Naive thymus-derived CD8-positive, alpha-beta T cell (primary cell): ENCODE measurements around the gene WNK3. TPM values are rescaled to one million over a fixed set of nuclear protein-coding genes. Genes with fewer than 3 reads are reported as not detected.

ENCODE experiments used
- ATAC-seq, 2 donors: fragments of 150-1000 bp; cut with Tn5 transposase in 1 of 2; sonication (Bioruptor Pico), chemical (Tn5 transposase) in 1 of 2; 1 replicate in 1 of 2; 2 replicates in 1 of 2; pipeline ENCODE4 v1.10.0; 2021; ENCODE audit warnings: mild to moderate bottlenecking in 2 of 2, moderate library complexity in 2 of 2
- POLR2A ChIA-PET: fragments of 350-600 bp; sonication (Branson Sonifier 250); formaldehyde crosslinking; loops from one replicate; lab custom pipeline; 2021; ENCODE audit warnings: antibody characterized with exemption; lab: Charles Lee
- DNase-seq, 10 donors: peaks; one replicate each; pipeline versions ENCODE4 v3.0.0 to v3.0.0-alpha.2; 2020 to 2022
- H3K27ac Mint-ChIP-seq, 10 donors: one replicate each; pipeline ENCODE4 v1.8.0; 2020 to 2022; ENCODE audit warnings: mild to moderate bottlenecking in 10 of 10, mixed read lengths in 10 of 10, moderate library complexity in 4 of 10, inconsistent platforms in 1 of 10
- H3K27me3 Mint-ChIP-seq, 5 donors: one replicate each; pipeline ENCODE4 v1.8.0; 2021 to 2022; ENCODE audit warnings: mixed read lengths in 5 of 5
- H3K36me3 Mint-ChIP-seq, 3 donors: one replicate each; pipeline ENCODE4 v1.8.0; 2020 to 2022; ENCODE audit warnings: mixed read lengths in 3 of 3, mild to moderate bottlenecking in 2 of 3, inconsistent platforms in 1 of 3
- H3K4me1 Mint-ChIP-seq, 4 donors: one replicate each; pipeline ENCODE4 v1.8.0; 2021 to 2022; ENCODE audit warnings: mixed read lengths in 4 of 4
- H3K4me3 Mint-ChIP-seq, 10 donors: one replicate each; pipeline ENCODE4 v1.8.0; 2020 to 2022; ENCODE audit warnings: mild to moderate bottlenecking in 10 of 10, mixed read lengths in 10 of 10, moderate library complexity in 6 of 10, inconsistent platforms in 1 of 10
- H3K9me3 Mint-ChIP-seq, 9 donors: one replicate each; pipeline ENCODE4 v1.8.0; 2020 to 2022; ENCODE audit warnings: mixed read lengths in 9 of 9, mild to moderate bottlenecking in 3 of 9, inconsistent platforms in 1 of 9, moderate library complexity in 1 of 9
- polyA plus RNA-seq, 3 donors: library from polyadenylated mRNA; unstranded; fragments of 300-500 nt; fragmentation: Illumina TruSeq; gene quantifications; one replicate each; pipeline ENCODE4 v1.2.3, GENCODE V29; 2021
- total RNA-seq, 8 experiments: library from RNA in 2 of 8; stranded (reverse) in 2 of 8; gene quantifications; one replicate each; pipeline ENCODE4 v1.2.3 and lab custom pipeline; 2021 to 2026

The WNK3 gene
- total and polyA plus RNA-seq, 5 experiments from 2014 or later: 0.25 to 1.2 (median 0.46) TPM

- Mint-ChIP-seq H3K4me1 (no peaks in the 10 kb centered on the region), H3K36me3 (no peaks in the 10 kb centered on the region), H3K27ac (no peak overlapping the region), H3K4me3 (no peak overlapping the region), H3K27me3 (no peaks in the 10 kb centered on the region), H3K9me3 (no peaks in the 10 kb centered on the region)
- POLR2A ChIA-PET: no interaction called here
- no peak for DNase-seq
- no peak for ATAC-seq
Observed at GRCh38 chrX:54223581-54223980, 134.3 kb downstream of the WNK3 start.

DNA sequence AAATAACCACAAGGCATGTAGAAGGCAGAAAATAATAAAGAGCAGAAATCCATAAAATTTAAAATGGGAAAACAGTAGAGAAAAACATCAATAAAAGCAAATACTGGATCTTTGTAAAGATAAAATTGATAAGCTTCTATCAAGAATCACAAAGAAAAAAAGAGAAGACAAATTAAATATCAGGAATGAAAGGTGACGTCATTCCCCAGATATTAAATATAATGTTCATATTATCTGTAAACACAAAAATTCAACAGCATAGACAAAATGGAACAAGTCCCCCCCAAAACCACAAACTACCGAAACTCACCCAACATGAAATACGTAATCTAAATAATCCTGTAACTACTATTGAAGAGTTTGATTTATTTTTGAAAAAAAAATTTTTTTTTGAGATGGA is 144.2 kb downstream of the WNK3 start:
- Mint-ChIP-seq H3K36me3 (no peaks in the 10 kb centered on the region), H3K4me3 (no peak overlapping the region), H3K27me3 (peaks cover 0 to 2% (median 0%) of the 10 kb centered on the region in 5 donors), H3K4me1 (no peaks in the 10 kb centered on the region), H3K27ac (no peak overlapping the region), H3K9me3 (peaks cover 0 to 5% (median 0%) of the 10 kb centered on the region in 9 donors)
- DNase-seq: no peak
- POLR2A ChIA-PET: no interaction called here
- no peak for ATAC-seq

DNA sequence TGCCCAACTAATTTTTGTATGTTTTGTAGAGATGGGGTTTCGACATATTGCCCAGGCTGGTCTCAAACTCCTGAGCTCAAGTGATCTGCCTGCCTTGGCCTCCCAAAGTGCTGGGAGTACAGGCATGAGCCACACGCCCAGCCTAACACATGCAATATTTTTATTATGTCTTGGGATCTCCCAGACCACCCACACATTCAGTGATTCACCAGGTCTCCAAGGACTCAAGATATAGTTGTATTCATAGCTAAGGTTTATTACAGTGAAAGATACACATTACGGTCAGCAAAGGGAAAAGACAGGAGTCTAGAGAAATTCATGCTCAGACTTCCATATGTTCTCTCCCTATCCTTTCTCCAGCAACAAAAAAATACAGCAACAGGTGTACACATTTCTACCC is 149.3 kb downstream of the WNK3 start:
- Mint-ChIP-seq H3K27me3 (peaks cover 0 to 10% (median 0%) of the 10 kb centered on the region in 5 donors), H3K4me3 (no peak overlapping the region)

DNA sequence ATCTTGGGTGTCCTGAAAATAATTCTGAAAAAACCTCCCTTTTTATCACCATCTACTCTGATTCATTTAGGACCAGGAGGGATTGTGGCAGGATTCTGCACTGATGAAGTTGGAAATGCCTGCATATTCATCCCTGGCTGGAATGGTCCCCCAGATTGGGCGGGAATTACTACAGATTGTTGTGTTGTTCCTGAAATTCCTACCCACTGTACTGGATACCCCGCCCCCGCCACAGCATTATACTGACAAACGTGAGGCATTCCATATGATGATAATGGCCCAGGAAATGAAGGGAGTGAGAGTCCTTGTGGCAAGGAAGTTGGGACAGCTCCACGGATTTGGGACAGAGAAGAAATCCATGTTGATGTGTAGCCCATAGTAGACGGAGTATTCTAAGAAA is 159.6 kb downstream of the WNK3 start:
- no peaks in the 10 kb centered on the region for H3K4me1 Mint-ChIP-seq
- POLR2A ChIA-PET: no interaction called here
- H3K36me3 Mint-ChIP-seq: no peaks in the 10 kb centered on the region
- no peak for ATAC-seq
- no peak overlapping the region for H3K4me3 Mint-ChIP-seq
- peaks cover 0 to 6% (median 0%) of the 10 kb centered on the region in 5 donors for H3K27me3 Mint-ChIP-seq
- no peaks in the 10 kb centered on the region for H3K9me3 Mint-ChIP-seq
- no peak overlapping the region for H3K27ac Mint-ChIP-seq
- DNase-seq: no peak

More for the DNA sequence above, 149.3 kb downstream of the WNK3 start:
- Mint-ChIP-seq H3K4me1 (no peaks in the 10 kb centered on the region), H3K27ac (no peak overlapping the region), H3K9me3 (no peaks in the 10 kb centered on the region), H3K36me3 (no peaks in the 10 kb centered on the region)
- POLR2A ChIA-PET: no interaction called here
- ATAC-seq (no peak), DNase-seq (no peak)

- DNase-seq: no peak
- peaks cover 0 to 4% (median 0%) of the 10 kb centered on the region in 5 donors for H3K27me3 Mint-ChIP-seq
- no peaks in the 10 kb centered on the region for H3K4me1 Mint-ChIP-seq
- POLR2A ChIA-PET: no interaction called here
- H3K9me3 Mint-ChIP-seq: no peaks in the 10 kb centered on the region
- no peaks in the 10 kb centered on the region for H3K36me3 Mint-ChIP-seq
- H3K4me3 Mint-ChIP-seq: no peak overlapping the region
- no peak overlapping the region for H3K27ac Mint-ChIP-seq
- ATAC-seq: no peak
Observed at GRCh38 chrX:54194982-54195588, 162.8 kb downstream of the WNK3 start.

GRCh38 chrX:54193085-54193821 is 164.6 kb downstream of the WNK3 start:
- Mint-ChIP-seq H3K9me3 (no peaks in the 10 kb centered on the region), H3K4me3 (no peak overlapping the region), H3K27ac (no peak overlapping the region), H3K4me1 (no peaks in the 10 kb centered on the region), H3K36me3 (no peaks in the 10 kb centered on the region), H3K27me3 (no peaks in the 10 kb centered on the region)
- POLR2A ChIA-PET: no interaction called here
- DNase-seq: no peak
- ATAC-seq: no peak

DNA sequence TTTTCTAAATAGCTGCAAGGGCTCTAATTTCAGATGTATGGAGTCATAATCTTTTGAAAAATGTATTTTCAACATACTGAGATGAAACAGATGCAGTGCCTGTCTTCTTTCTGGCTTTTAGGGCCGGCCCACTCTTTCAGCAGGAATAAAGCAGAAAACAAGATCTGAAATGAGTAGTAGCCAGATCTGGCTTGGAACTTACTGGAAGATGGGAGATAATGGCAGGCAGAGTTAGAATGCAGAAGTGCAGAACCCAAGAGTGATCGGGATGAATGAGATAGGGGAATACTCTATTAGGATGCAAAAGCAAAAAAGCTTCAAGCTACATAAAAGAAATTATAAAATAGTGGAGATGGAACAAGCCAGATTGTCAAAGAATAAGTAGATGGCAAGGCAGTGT is 173.4 kb downstream of the WNK3 start:
- Mint-ChIP-seq H3K9me3 (no peaks in the 10 kb centered on the region), H3K4me3 (peak overlapping the region in 1 of 10 donors; percentile 24), H3K36me3 (peaks cover 0 to 13% (median 0%) of the 10 kb centered on the region in 3 donors), H3K27ac (no peak overlapping the region), H3K4me1 (peaks cover 19 to 33% (median 31%) of the 10 kb centered on the region in 4 donors), H3K27me3 (no peaks in the 10 kb centered on the region)
- POLR2A ChIA-PET: interaction anchor here (3.9 kb wide), 1 partner anchor 140 kb away, joined by 47 read pairs; the partner anchor contains the start of gene PHF8
- ATAC-seq: no peak
- no peak for DNase-seq

- H3K4me3 Mint-ChIP-seq: peak within 1 kb of the TSS; percentile 79 to 92 (median 87)
- peaks cover 0 to 22% (median 3%) of the 10 kb centered on the region in 3 donors for H3K36me3 Mint-ChIP-seq
- ATAC-seq: peak; percentile 70 to 74
- no peaks in the 10 kb centered on the region for H3K27me3 Mint-ChIP-seq
- H3K4me1 Mint-ChIP-seq: peaks cover 22 to 43% (median 42%) of the 10 kb centered on the region in 4 donors
- no peaks in the 10 kb centered on the region for H3K9me3 Mint-ChIP-seq
- H3K27ac Mint-ChIP-seq: peak within 1 kb of the TSS; percentile 77 to 95 (median 88)
- peak; percentile 43 to 82 (median 58) for DNase-seq
- POLR2A ChIA-PET: interaction anchor here (0.5 to 3.9 kb wide), 16 partner anchors 12 to 1269 kb away, joined by 3 to 47 read pairs (median 3); partner anchors contain the start of genes APEX2, GNL3L, MAGED2 and MAGEH1
Observed at GRCh38 chrX:54182864-54183613, 174.8 kb downstream of the WNK3 start, which contains the start of gene FAM120C. FAM120C (minus strand) TSS chrX:54183254; CDS start chrX:54183198, 56 bp downstream.

GRCh38 chrX:54182194-54182863 is 175.5 kb downstream of the WNK3 start:
- Mint-ChIP-seq H3K9me3 (no peaks in the 10 kb centered on the region), H3K36me3 (peaks cover 0 to 29% (median 3%) of the 10 kb centered on the region in 3 donors)

GRCh38 chrX:54181202-54181953 is 176.5 kb downstream of the WNK3 start:
- Mint-ChIP-seq H3K36me3 (peaks cover 0 to 38% (median 4%) of the 10 kb centered on the region in 3 donors), H3K27ac (peak overlapping the region in 9 of 10 donors; percentile 73 to 93 (median 82)), H3K4me1 (peaks cover 35 to 58% (median 58%) of the 10 kb centered on the region in 4 donors), H3K9me3 (no peaks in the 10 kb centered on the region), H3K27me3 (no peaks in the 10 kb centered on the region), H3K4me3 (peak overlapping the region; percentile 77 to 92 (median 86))
- DNase-seq (no peak), ATAC-seq (no peak)
- POLR2A ChIA-PET: interaction anchor here (3.9 kb wide), 1 partner anchor 137 kb away, joined by 47 read pairs; the partner anchor contains the start of gene PHF8

More at GRCh38 chrX:54182194-54182863, 175.5 kb downstream of the WNK3 start:
- Mint-ChIP-seq H3K27ac (peak overlapping the region; percentile 35 to 93 (median 81)), H3K4me1 (peaks cover 28 to 50% (median 49%) of the 10 kb centered on the region in 4 donors), H3K27me3 (no peaks in the 10 kb centered on the region), H3K4me3 (peak overlapping the region; percentile 77 to 92 (median 86))
- ATAC-seq (peak; percentile 69 to 73), DNase-seq (peak; percentile 34 to 82 (median 54))
- POLR2A ChIA-PET: interaction anchor here (0.6 to 3.9 kb wide), 11 partner anchors 138 to 1269 kb away, joined by 3 to 47 read pairs (median 3); partner anchors contain the start of genes APEX2, MAGED2, MAGEH1 and PHF8

GRCh38 chrX:54180403-54180802 is 177.4 kb downstream of the WNK3 start:
- DNase-seq (no peak), ATAC-seq (no peak)
- peak overlapping the region; percentile 36 to 92 (median 82) for H3K4me3 Mint-ChIP-seq
- POLR2A ChIA-PET: interaction anchor here (0.7 kb wide), 1 partner anchor 151 kb away, joined by 3 read pairs; no protein-coding TSS in a partner anchor
- H3K4me1 Mint-ChIP-seq: peaks cover 35 to 58% (median 58%) of the 10 kb centered on the region in 4 donors
- H3K27ac Mint-ChIP-seq: peak overlapping the region in 4 of 10 donors; percentile 0 to 74 (median 34)
- H3K36me3 Mint-ChIP-seq: peaks cover 0 to 41% (median 5%) of the 10 kb centered on the region in 3 donors
- no peaks in the 10 kb centered on the region for H3K9me3 Mint-ChIP-seq
- H3K27me3 Mint-ChIP-seq: no peaks in the 10 kb centered on the region
